Keratinocyte (primary cell): ENCODE measurements around the gene PRDM4.

Source experiments
- EZH2 ChIP-seq: IDR thresholded peaks from one replicate; pipeline ENCODE4 v1.6.1; 2012; ENCODE audit warnings: inconsistent platforms, mild to moderate bottlenecking, low read length, moderate library complexity
- TF ChIP-seq, protein P1 (sequence below), 3 experiments: IDR thresholded peaks in 1 of 3; conservative IDR thresholded peaks in 1 of 3; optimal IDR thresholded peaks in 1 of 3; 2 replicates in 2 of 3; 3 replicates in 1 of 3; pipeline versions ENCODE3 to v1.5.1; 2011; ENCODE audit warnings: low read length in 3 of 3, mild to moderate bottlenecking in 3 of 3, moderate library complexity in 2 of 3, control low read depth in 1 of 3, inconsistent platforms in 1 of 3; ENCODE audit not compliant: insufficient read depth in 2 of 3; ENCODE audit errors: extremely low read depth in 1 of 3

DNA sequence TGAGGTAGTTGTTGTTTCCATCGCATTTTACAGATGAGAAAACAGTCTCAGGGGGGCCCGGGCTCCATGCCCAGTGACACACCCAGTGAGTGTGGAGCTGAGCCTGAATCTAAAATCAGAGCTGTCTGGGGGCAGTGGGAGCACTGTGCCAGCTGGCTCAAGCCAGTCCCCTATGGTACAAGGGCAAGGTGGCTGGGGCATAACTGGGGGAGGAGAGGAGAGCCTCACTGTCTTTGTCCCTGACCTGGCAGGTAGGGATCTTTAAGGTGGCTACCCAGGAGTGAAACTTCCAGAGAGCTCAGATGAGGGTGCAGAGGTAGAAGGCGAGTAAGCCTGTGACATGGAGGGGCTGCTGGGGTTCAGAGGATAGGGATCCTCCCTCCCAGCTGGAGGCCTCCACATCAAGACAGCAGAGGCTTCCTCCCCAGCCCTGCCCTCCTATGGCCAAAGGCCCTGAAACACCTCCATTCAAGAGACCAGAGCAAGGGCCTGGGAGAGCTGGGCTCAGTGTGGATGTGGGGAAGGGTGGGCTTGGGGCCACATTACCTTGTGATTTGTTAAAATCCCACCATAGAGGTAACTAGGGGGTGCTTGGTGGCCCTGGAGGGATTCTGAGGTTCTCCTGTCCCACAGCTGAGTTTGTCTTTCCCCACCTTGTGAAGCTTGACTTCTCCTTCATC lies 46.7 kb upstream of the PRDM4 start:
- TF ChIP-seq, protein P1, sequence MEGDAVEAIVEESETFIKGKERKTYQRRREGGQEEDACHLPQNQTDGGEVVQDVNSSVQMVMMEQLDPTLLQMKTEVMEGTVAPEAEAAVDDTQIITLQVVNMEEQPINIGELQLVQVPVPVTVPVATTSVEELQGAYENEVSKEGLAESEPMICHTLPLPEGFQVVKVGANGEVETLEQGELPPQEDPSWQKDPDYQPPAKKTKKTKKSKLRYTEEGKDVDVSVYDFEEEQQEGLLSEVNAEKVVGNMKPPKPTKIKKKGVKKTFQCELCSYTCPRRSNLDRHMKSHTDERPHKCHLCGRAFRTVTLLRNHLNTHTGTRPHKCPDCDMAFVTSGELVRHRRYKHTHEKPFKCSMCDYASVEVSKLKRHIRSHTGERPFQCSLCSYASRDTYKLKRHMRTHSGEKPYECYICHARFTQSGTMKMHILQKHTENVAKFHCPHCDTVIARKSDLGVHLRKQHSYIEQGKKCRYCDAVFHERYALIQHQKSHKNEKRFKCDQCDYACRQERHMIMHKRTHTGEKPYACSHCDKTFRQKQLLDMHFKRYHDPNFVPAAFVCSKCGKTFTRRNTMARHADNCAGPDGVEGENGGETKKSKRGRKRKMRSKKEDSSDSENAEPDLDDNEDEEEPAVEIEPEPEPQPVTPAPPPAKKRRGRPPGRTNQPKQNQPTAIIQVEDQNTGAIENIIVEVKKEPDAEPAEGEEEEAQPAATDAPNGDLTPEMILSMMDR (optimal IDR thresholded peaks at IDR 0.05 in 1 of 3, IDR thresholded peaks at IDR 0.05 in 1 of 3, conservative IDR thresholded peaks at IDR 0.05 in 1 of 3; ENCODE audit: extremely low read depth in 1 of 3, insufficient read depth in 2 of 3, low read length in 3 of 3): no peak
- TF ChIP-seq EZH2: no peak
